Measurements from ENCODE around the gene TOMM5. TPM values are rescaled to one million over a fixed set of nuclear protein-coding genes. Genes with fewer than 3 reads are reported as not detected.

Gene TOMM5
- polyA plus RNA-seq, 1 experiment, result 207 TPM

DNA sequence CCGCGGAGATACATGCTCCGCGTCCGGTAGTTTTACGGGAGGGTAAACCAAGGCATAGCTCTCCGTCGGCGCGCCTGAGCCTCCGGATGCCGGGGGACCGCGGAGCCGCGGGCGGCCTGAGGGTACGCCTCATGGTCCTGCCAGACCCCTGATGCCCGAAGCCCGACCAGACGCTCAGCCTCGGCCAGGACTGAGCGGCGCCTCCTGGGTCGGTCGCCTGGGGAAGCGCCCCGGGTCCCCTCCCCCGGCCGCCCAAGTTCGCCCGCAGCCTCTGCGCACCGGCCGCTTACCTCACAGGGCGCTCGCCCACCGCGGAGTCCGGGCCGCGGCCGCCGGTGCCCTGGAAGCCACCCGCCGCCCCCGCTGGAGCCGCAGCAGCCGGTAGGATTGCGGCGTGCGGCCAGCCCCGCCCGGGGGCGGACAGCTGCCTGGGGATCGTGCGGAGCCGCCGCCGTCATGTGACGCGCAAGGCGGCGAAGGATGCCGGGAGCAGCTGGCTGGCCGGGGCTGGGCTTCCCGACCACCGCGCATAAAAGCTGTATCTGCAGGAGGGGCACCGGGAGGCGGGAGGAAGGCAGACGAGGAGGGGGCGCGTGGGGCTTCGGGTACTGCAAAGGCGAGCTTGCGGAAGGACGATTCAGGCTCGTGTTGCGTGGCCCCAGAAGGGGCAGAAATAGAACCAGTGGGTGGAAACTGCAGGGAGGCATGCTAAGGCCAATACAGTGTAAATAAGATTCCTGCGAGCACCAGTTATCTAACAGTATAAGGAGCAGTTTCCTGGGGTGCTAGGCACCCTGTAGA, 16.3 kb downstream of the TOMM5 start, which contains the start of gene FBXO10:
Gene FBXO10 (minus strand): TSS at position 460 of the 801 bp plus-strand sequence. CDS start 34,612 bp downstream, outside the sequence.
- TF ChIP-seq, protein P1, sequence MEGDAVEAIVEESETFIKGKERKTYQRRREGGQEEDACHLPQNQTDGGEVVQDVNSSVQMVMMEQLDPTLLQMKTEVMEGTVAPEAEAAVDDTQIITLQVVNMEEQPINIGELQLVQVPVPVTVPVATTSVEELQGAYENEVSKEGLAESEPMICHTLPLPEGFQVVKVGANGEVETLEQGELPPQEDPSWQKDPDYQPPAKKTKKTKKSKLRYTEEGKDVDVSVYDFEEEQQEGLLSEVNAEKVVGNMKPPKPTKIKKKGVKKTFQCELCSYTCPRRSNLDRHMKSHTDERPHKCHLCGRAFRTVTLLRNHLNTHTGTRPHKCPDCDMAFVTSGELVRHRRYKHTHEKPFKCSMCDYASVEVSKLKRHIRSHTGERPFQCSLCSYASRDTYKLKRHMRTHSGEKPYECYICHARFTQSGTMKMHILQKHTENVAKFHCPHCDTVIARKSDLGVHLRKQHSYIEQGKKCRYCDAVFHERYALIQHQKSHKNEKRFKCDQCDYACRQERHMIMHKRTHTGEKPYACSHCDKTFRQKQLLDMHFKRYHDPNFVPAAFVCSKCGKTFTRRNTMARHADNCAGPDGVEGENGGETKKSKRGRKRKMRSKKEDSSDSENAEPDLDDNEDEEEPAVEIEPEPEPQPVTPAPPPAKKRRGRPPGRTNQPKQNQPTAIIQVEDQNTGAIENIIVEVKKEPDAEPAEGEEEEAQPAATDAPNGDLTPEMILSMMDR (IDR thresholded peaks at IDR 0.05; ENCODE audit: low read depth, low read length), result no peak
- H3K27ac ChIP-seq (ENCODE audit: low read depth, low read length), result peak within 1 kb of the TSS; percentile 74
- CTCF ChIA-PET, result interaction anchor here (3.3 kb wide), 1 partner anchor 19 kb away, joined by 10 read pairs; no protein-coding TSS in a partner anchor
- H3K27me3 ChIP-seq (ENCODE audit: control insufficient read depth, insufficient read depth, low read length), result no peaks in the 10 kb centered on the region
- POLR2A ChIA-PET, result interaction anchor here (0.5 to 2.5 kb wide), 5 partner anchors 16 to 542 kb away, joined by 3 to 21 read pairs (median 4); partner anchors contain the start of gene TOMM5
- no peak for DNase-seq (ENCODE audit: low read depth, low spot score)
- peak within 1 kb of the TSS; percentile 84 for H3K4me3 ChIP-seq (ENCODE audit: low read depth, low read length)
- no peaks in the 10 kb centered on the region for H3K9me3 ChIP-seq (ENCODE audit: control insufficient read depth, insufficient read depth, low read length)

DNA sequence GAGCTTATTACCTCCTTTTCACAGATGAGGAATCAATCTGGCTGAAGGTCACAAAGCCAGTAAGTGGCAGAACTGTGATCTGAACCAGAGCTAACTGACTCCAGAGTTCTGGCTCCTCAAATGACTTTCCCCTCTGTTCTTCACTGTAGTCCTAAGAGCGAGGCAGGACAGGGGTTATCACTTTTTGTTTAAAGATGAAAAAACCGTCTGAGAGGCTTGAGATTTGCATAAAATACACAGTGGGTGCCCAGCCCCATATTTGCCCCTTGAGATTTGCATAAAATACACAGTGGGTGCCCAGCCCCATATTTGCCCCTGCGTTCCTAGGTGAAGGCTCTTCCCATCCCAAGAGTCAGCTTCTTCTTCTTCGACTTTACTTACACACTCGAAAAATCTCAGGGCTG, 16.9 kb downstream of the TOMM5 start:
- POLR2A ChIA-PET, result interaction anchor here (1.0 to 2.5 kb wide), 2 partner anchors 17 to 19 kb away, joined by 3 to 21 read pairs; partner anchors contain the start of gene TOMM5
- CTCF ChIA-PET, result interaction anchor here (3.3 kb wide), 1 partner anchor 19 kb away, joined by 10 read pairs; no protein-coding TSS in a partner anchor
- TF ChIP-seq, protein P1 (IDR thresholded peaks at IDR 0.05; ENCODE audit: low read depth, low read length), result no peak

GRCh38 chr9:37575001-37575400, 17.4 kb downstream of the TOMM5 start:
- H3K27me3 ChIP-seq (ENCODE audit: control insufficient read depth, insufficient read depth, low read length), result no peaks in the 10 kb centered on the region
- no peak overlapping the region for H3K27ac ChIP-seq (ENCODE audit: low read depth, low read length)
- H3K9me3 ChIP-seq (ENCODE audit: control insufficient read depth, insufficient read depth, low read length), result no peaks in the 10 kb centered on the region
- ChIA-PET CTCF (interaction anchor here (1.6 to 3.3 kb wide), 2 partner anchors 19 to 20 kb away, joined by 6 to 10 read pairs; no protein-coding TSS in a partner anchor), POLR2A (interaction anchor here (2.5 kb wide), 1 partner anchor 17 kb away, joined by 21 read pairs; the partner anchor contains the start of gene TOMM5)
- H3K4me3 ChIP-seq (ENCODE audit: low read depth, low read length), result peak overlapping the region; percentile 84
- TF ChIP-seq, protein P1 (IDR thresholded peaks at IDR 0.05; ENCODE audit: low read depth, low read length), result no peak
- no peak for DNase-seq (ENCODE audit: low read depth, low spot score)

More for the DNA sequence above, 16.9 kb downstream of the TOMM5 start:
- H3K9me3 ChIP-seq (ENCODE audit: control insufficient read depth, insufficient read depth, low read length), result no peaks in the 10 kb centered on the region
- H3K4me3 ChIP-seq (ENCODE audit: low read depth, low read length), result peak overlapping the region; percentile 84
- DNase-seq (ENCODE audit: low read depth, low spot score), result no peak
- H3K27ac ChIP-seq (ENCODE audit: low read depth, low read length), result peak overlapping the region; percentile 68
- no peaks in the 10 kb centered on the region for H3K27me3 ChIP-seq (ENCODE audit: control insufficient read depth, insufficient read depth, low read length)

DNA sequence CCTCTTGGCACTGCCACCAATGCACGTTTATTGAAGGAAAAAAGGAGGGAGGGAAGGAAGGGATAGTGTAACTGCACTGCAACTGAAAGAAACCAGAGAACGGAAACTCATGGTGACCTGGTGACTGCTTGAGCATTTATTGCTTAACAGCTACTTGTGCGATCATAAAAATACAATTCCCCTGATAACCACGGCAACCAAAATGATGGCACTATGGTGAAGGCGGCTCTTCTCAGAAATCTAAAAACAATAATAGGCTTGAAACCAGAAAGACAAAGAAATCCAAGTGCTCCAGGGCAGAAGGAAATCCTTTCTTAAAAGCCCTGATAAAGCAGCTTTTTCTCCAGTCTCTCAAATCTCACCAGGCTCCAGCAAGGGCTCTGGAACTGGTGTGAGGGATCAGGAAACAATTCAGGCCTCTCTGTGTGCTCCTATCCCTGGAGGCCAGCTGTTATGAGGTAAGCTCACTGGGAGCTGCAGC, 18.1 kb downstream of the TOMM5 start:
- DNase-seq (ENCODE audit: low read depth, low spot score), result no peak
- Histone ChIP-seq H3K4me3 (ENCODE audit: low read depth, low read length) (no peak overlapping the region), H3K27me3 (ENCODE audit: control insufficient read depth, insufficient read depth, low read length) (no peaks in the 10 kb centered on the region), H3K27ac (ENCODE audit: low read depth, low read length) (peak overlapping the region; percentile 66), H3K9me3 (ENCODE audit: control insufficient read depth, insufficient read depth, low read length) (no peaks in the 10 kb centered on the region)
- POLR2A ChIA-PET, result interaction anchor here (1.5 to 2.5 kb wide), 2 partner anchors 18 to 88 kb away, joined by 3 to 21 read pairs; partner anchors contain the start of genes POLR1E and TOMM5
- TF ChIP-seq, protein P1 (IDR thresholded peaks at IDR 0.05; ENCODE audit: low read depth, low read length), result no peak
- CTCF ChIA-PET, result interaction anchor here (1.6 kb wide), 1 partner anchor 20 kb away, joined by 6 read pairs; no protein-coding TSS in a partner anchor

All from AG04450 (cell line).